Measurements from ENCODE around the gene COBLL1.
A peak's percentile ranks its signal among the peaks of the same experiment; 100 is the strongest.

- TF ChIP-seq NFIC (IDR thresholded peaks at IDR 0.05) (no peak), RAD21 (IDR thresholded peaks at IDR 0.05; ENCODE audit: low read depth) (peak; percentile 49), EP300 (IDR thresholded peaks at IDR 0.05; ENCODE audit: borderline replicate concordance) (no peak), TAF1 (IDR thresholded peaks at IDR 0.05; ENCODE audit: low read depth) (no peak), REST (IDR thresholded peaks at IDR 0.05; ENCODE audit: low read depth) (no peak), CREB1 (IDR thresholded peaks at IDR 0.05; ENCODE audit: low read depth) (no peak), EGR1 (IDR thresholded peaks at IDR 0.05) (no peak), USF1 (IDR thresholded peaks at IDR 0.05) (no peak), FOXM1 (IDR thresholded peaks at IDR 0.05; ENCODE audit: borderline replicate concordance, low read depth) (no peak)
Observed at GRCh38 chr2:164717000-164717803, 124.4 kb downstream of the COBLL1 start.

Measured in Ishikawa (cell line).